Caco-2 (cell line): ENCODE measurements around the gene IPO4. TPM values are rescaled to one million over a fixed set of nuclear protein-coding genes. Genes with fewer than 3 reads are reported as not detected.

ENCODE experiments used
- BruUV-seq: library from RNA; stranded (reverse); fragments of 400-500 nt; replicated peaks from 2 replicates; lab custom pipeline; 2021; lab: Mats Ljungman, UMichigan
- CTCF ChIA-PET: fragments of 300-600 bp; sonication (Branson Sonifier 250); formaldehyde crosslinking; loops from one replicate; lab custom pipeline; 2022; ENCODE audit warnings: antibody characterized with exemption; lab: Charles Lee
- POLR2A ChIA-PET: fragments of 300-600 bp; sonication (Branson Sonifier 250); formaldehyde crosslinking; loops from one replicate; lab custom pipeline; 2022; ENCODE audit warnings: antibody characterized with exemption; lab: Charles Lee
- DNase-seq, 2 experiments: peaks; one replicate each; pipeline versions ENCODE4 v3.0.0 to v3.0.0-alpha.2; 2020 to 2022
- H3K27me3 ChIP-seq: replicated peaks from 2 replicates; pipeline ENCODE4 v1.6.0; 2011; ENCODE audit warnings: low read length; ENCODE audit not compliant: control insufficient read depth, insufficient read depth
- H3K36me3 ChIP-seq: 2 replicates; pipeline ENCODE4 v1.5.1; 2011; ENCODE audit warnings: low read length; ENCODE audit not compliant: control insufficient read depth, insufficient read depth
- H3K4me1 ChIP-seq: fragments of 250-450 bp; sonication (Bioruptor Pico); 2 replicates; pipeline ENCODE4 v1.5.1; 2020; ENCODE audit warnings: mild to moderate bottlenecking
- H3K4me3 ChIP-seq: 2 replicates; pipeline ENCODE4 v1.5.1; 2011; ENCODE audit warnings: low read depth, mild to moderate bottlenecking, control low read depth, low read length
- H3K9me3 ChIP-seq: fragments of 250-450 bp; sonication (Bioruptor Pico); 2 replicates; pipeline ENCODE4 v1.5.1; 2020; ENCODE audit warnings: mild to moderate bottlenecking, moderate library complexity
- H3K27ac Mint-ChIP-seq: one replicate; pipeline ENCODE4 v1.8.0; 2022; ENCODE audit warnings: mixed read lengths; ENCODE audit not compliant: unreplicated experiment
- H3K27me3 Mint-ChIP-seq: one replicate; pipeline ENCODE4 v1.8.0; 2022; ENCODE audit warnings: mixed read lengths; ENCODE audit not compliant: insufficient read depth, unreplicated experiment
- H3K36me3 Mint-ChIP-seq: one replicate; pipeline ENCODE4 v1.8.0; 2022; ENCODE audit warnings: mild to moderate bottlenecking, mixed read lengths; ENCODE audit not compliant: insufficient read depth, unreplicated experiment
- H3K4me1 Mint-ChIP-seq: one replicate; pipeline ENCODE4 v1.8.0; 2022; ENCODE audit warnings: low read depth, mixed read lengths; ENCODE audit not compliant: unreplicated experiment
- H3K4me3 Mint-ChIP-seq: one replicate; pipeline ENCODE4 v1.8.0; 2022; ENCODE audit warnings: mild to moderate bottlenecking, moderate library complexity, mixed read lengths; ENCODE audit not compliant: unreplicated experiment
- H3K9me3 Mint-ChIP-seq: one replicate; pipeline ENCODE4 v1.8.0; 2022; ENCODE audit warnings: mixed read lengths; ENCODE audit not compliant: unreplicated experiment
- intact Hi-C: fragments of 100-400 bp; cut with micrococcal nuclease; formaldehyde crosslinking; loops from one replicate; pipeline ENCODE4 v1.10.0; 2022; ENCODE audit not compliant: unreplicated experiment
- total RNA-seq: library from RNA; stranded (reverse); gene quantifications from 2 replicates; pipeline ENCODE4 v1.2.3, GENCODE V29; 2022
- TF ChIP-seq, protein P1 (sequence below), 2 experiments: fragments of 200-600 bp in 1 of 2; IDR thresholded peaks; 1 replicate in 1 of 2; 2 replicates in 1 of 2; pipeline versions ENCODE4 v1.5.1 to v1.8.0; 2011 to 2022; ENCODE audit warnings: antibody characterized with exemption in 1 of 2, control low read depth in 1 of 2, inconsistent platforms in 1 of 2, low read depth in 1 of 2, low read length in 1 of 2, mild to moderate bottlenecking in 1 of 2, moderate library complexity in 1 of 2; ENCODE audit not compliant: insufficient read depth in 1 of 2, severe bottlenecking in 1 of 2, unreplicated experiment in 1 of 2

Gene IPO4
- total RNA-seq, 1 experiment from 2014 or later = 85.4 TPM

DNA sequence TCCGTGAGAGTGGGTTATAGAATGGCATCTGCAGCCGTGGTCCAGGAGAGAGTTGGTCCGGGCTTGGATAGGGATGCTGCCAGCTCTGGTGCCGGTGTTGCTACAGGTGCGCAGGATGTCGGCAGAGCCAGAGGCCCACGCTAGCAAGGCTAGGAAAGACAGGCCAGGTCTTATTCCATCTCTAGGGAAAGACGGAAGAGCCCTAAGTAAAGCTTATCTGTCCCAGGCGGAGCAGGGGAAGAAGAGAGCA lies 53.1 kb downstream of the IPO4 start:
- no peaks in the 10 kb centered on the region for H3K9me3 Mint-ChIP-seq
- no peaks in the 10 kb centered on the region for H3K27me3 ChIP-seq
- no peaks in the 10 kb centered on the region for H3K9me3 ChIP-seq
- ChIA-PET POLR2A (interaction anchor here (1.5 to 3.1 kb wide), 4 partner anchors 11 to 42 kb away, joined by 7 to 57 read pairs (median 16); partner anchors contain the start of genes DCAF11, IRF9, NRL and PCK2), CTCF (interaction anchor here (0.7 to 2.4 kb wide), 10 partner anchors 11 to 1722 kb away, joined by 3 to 17 read pairs (median 8); partner anchors contain the start of genes DCAF11, IRF9, NRL and PSME2)
- no peaks in the 10 kb centered on the region; the same call in 1 of the 2 replicates for H3K4me1 ChIP-seq
- no peaks in the 10 kb centered on the region for H3K27me3 Mint-ChIP-seq
- H3K4me3 Mint-ChIP-seq = peak overlapping the region; percentile 77
- H3K4me3 ChIP-seq = peak overlapping the region; percentile 90
- no peak for DNase-seq
- intact Hi-C loops = no loop called here
- peaks cover 14% of the 10 kb centered on the region for H3K36me3 Mint-ChIP-seq
- TF ChIP-seq, protein P1, sequence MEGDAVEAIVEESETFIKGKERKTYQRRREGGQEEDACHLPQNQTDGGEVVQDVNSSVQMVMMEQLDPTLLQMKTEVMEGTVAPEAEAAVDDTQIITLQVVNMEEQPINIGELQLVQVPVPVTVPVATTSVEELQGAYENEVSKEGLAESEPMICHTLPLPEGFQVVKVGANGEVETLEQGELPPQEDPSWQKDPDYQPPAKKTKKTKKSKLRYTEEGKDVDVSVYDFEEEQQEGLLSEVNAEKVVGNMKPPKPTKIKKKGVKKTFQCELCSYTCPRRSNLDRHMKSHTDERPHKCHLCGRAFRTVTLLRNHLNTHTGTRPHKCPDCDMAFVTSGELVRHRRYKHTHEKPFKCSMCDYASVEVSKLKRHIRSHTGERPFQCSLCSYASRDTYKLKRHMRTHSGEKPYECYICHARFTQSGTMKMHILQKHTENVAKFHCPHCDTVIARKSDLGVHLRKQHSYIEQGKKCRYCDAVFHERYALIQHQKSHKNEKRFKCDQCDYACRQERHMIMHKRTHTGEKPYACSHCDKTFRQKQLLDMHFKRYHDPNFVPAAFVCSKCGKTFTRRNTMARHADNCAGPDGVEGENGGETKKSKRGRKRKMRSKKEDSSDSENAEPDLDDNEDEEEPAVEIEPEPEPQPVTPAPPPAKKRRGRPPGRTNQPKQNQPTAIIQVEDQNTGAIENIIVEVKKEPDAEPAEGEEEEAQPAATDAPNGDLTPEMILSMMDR (IDR thresholded peaks at IDR 0.05; ENCODE audit: insufficient read depth in 1 of 2, low read depth in 1 of 2, low read length in 1 of 2, severe bottlenecking in 1 of 2, unreplicated experiment in 1 of 2) = no peak
- peak overlapping the region; percentile 33 for H3K27ac Mint-ChIP-seq
- peaks cover 3% of the 10 kb centered on the region for H3K36me3 ChIP-seq
- no TSS peak for BruUV-seq
- peaks cover 32% of the 10 kb centered on the region for H3K4me1 Mint-ChIP-seq

DNA sequence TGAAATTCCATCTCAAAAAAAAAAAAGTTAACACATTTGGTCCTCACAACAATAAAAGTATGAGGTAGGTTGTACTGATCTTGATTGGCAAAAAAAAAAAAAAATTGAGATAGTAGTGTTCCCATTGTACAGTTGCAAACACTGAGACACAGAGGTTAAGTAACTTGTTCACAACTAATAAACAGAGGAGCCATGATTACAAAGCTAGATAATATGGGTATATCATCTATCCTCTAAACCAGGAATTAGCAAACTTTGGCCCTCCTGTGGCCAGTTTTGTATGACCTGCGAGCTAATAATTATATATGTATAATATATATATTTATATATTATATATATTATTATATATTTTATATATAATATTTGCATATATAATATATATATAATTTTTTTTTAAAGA lies 54.9 kb downstream of the IPO4 start:
- TF ChIP-seq, protein P1 (IDR thresholded peaks at IDR 0.05; ENCODE audit: insufficient read depth in 1 of 2, low read depth in 1 of 2, low read length in 1 of 2, severe bottlenecking in 1 of 2, unreplicated experiment in 1 of 2) = no peak
- ChIA-PET POLR2A (interaction anchor here (0.6 kb wide), 1 partner anchor 8 kb away, joined by 3 read pairs; the partner anchor contains the start of gene EMC9), CTCF (interaction anchor here (0.6 to 1.2 kb wide), 2 partner anchors 27 to 109 kb away, joined by 3 read pairs; partner anchors contain the start of gene IRF9)
- intact Hi-C loops = no loop called here
- Mint-ChIP-seq H3K4me1 (peaks cover 20% of the 10 kb centered on the region), H3K27ac (no peak overlapping the region), H3K36me3 (peaks cover 2% of the 10 kb centered on the region), H3K4me3 (no peak overlapping the region), H3K27me3 (no peaks in the 10 kb centered on the region), H3K9me3 (no peaks in the 10 kb centered on the region)
- no TSS peak for BruUV-seq
- H3K36me3 ChIP-seq = no peaks in the 10 kb centered on the region; the same call in 1 of the 2 replicates
- no peak overlapping the region for H3K4me3 ChIP-seq
- no peaks in the 10 kb centered on the region for H3K9me3 ChIP-seq
- no peaks in the 10 kb centered on the region; the same call in 1 of the 2 replicates for H3K4me1 ChIP-seq
- no peaks in the 10 kb centered on the region for H3K27me3 ChIP-seq
- no peak for DNase-seq

DNA sequence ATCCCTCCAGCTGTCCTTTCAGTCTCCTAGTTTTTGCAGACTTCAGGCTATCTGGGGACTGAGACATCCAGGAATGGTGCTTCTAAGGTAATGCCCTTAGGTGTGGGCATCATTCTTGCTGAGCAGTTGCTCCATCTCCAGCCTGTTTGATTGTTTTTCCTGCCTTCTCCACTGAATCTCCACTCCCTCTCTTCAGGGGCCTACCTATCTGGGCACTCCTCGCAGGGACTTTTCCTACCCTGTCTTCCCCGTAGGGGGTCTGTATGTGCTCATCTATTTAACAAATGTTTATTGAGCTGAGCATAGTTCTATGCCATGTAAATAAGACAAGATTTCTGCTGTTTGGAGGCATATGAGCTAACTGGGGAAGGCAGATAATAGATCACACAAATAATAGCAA lies 55.6 kb downstream of the IPO4 start:
- Mint-ChIP-seq H3K4me3 (no peak overlapping the region), H3K4me1 (peaks cover 18% of the 10 kb centered on the region), H3K27me3 (no peaks in the 10 kb centered on the region), H3K9me3 (no peaks in the 10 kb centered on the region), H3K27ac (peak overlapping the region; percentile 34), H3K36me3 (no peaks in the 10 kb centered on the region)
- no peaks in the 10 kb centered on the region; the same call in 1 of the 2 replicates for H3K36me3 ChIP-seq
- no TSS peak for BruUV-seq
- no peaks in the 10 kb centered on the region for H3K9me3 ChIP-seq
- POLR2A ChIA-PET = interaction anchor here (0.6 kb wide), 1 partner anchor 9 kb away, joined by 3 read pairs; the partner anchor contains the start of gene EMC9
- intact Hi-C loops = no loop called here
- CTCF ChIA-PET = interaction anchor here (1.2 kb wide), 1 partner anchor 28 kb away, joined by 3 read pairs; the partner anchor contains the start of gene IRF9
- DNase-seq = no peak
- no peak overlapping the region for H3K4me3 ChIP-seq
- TF ChIP-seq, protein P1 (IDR thresholded peaks at IDR 0.05; ENCODE audit: insufficient read depth in 1 of 2, low read depth in 1 of 2, low read length in 1 of 2, severe bottlenecking in 1 of 2, unreplicated experiment in 1 of 2) = no peak
- H3K27me3 ChIP-seq = no peaks in the 10 kb centered on the region
- H3K4me1 ChIP-seq = no peaks in the 10 kb centered on the region; the same call in 1 of the 2 replicates
